Peyer's patch (tissue), 4 donors: Measurements from ENCODE around the gene TRAK1. TPM values are rescaled to one million over a fixed set of nuclear protein-coding genes. Genes with fewer than 3 reads are reported as not detected.

Experiments used
- DNase-seq, 3 donors: peaks; one replicate each; pipeline ENCODE4 v3.0.0-alpha.2; 2017 to 2019
- H3K27ac ChIP-seq, 4 donors: fragments of 200-600 bp; sonication (generic); one replicate each; pipeline ENCODE4 v1.5.1; 2016 to 2019
- H3K27me3 ChIP-seq, 2 donors: fragments of 200-600 bp; sonication (generic); one replicate each; pipeline ENCODE4 v1.5.1; 2019
- H3K36me3 ChIP-seq, 3 donors: fragments of 200-600 bp; sonication (generic); one replicate each; pipeline ENCODE4 v1.5.1; 2016 to 2019
- H3K4me1 ChIP-seq, 4 donors: fragments of 200-600 bp; sonication (generic); one replicate each; pipeline ENCODE4 v1.5.1; 2016 to 2019
- H3K4me3 ChIP-seq, 4 donors: fragments of 200-600 bp; sonication (generic); 1 replicate in 3 of 4; 2 replicates in 1 of 4; pipeline ENCODE4 v1.5.1; 2016 to 2019; ENCODE audit warnings: mild to moderate bottlenecking in 1 of 4
- H3K9me3 ChIP-seq, 4 donors: fragments of 200-600 bp; sonication (generic); one replicate each; pipeline ENCODE4 v1.5.1; 2016 to 2019; ENCODE audit warnings: mild to moderate bottlenecking in 1 of 4
- POLR2A ChIP-seq, 2 donors: fragments of 450-650 bp; IDR thresholded peaks; one replicate each; pipeline ENCODE4 v1.5.1; 2017; ENCODE audit warnings: antibody characterized with exemption in 2 of 2, mild to moderate bottlenecking in 2 of 2, moderate library complexity in 2 of 2
- total RNA-seq, 4 donors: library from RNA; depleted of rRNA; stranded (reverse); fragments of >200 nt; gene quantifications; one replicate each; pipeline ENCODE4 v1.1.0, GENCODE V29; 2016
- TF ChIP-seq, protein P1 (sequence below), 6 experiments: fragments of 450-650 bp in 4 of 6; fragments of 200-600 bp in 2 of 6; sonication (generic) in 1 of 6; IDR thresholded peaks; one replicate each; pipeline ENCODE4 v1.5.1; 2017 to 2019; ENCODE audit warnings: antibody characterized with exemption in 6 of 6, mild to moderate bottlenecking in 3 of 6, moderate library complexity in 1 of 6

TRAK1 gene
- total RNA-seq, 4 donors from 2014 or later, result 96.2 to 283 (median 125) TPM

- no peaks in the 10 kb centered on the region for H3K36me3 ChIP-seq
- peaks cover 0 to 5% (median 0%) of the 10 kb centered on the region in 4 donors for H3K4me1 ChIP-seq
- H3K9me3 ChIP-seq, result no peaks in the 10 kb centered on the region
- H3K4me3 ChIP-seq, result no peak overlapping the region
- TF ChIP-seq, protein P1, sequence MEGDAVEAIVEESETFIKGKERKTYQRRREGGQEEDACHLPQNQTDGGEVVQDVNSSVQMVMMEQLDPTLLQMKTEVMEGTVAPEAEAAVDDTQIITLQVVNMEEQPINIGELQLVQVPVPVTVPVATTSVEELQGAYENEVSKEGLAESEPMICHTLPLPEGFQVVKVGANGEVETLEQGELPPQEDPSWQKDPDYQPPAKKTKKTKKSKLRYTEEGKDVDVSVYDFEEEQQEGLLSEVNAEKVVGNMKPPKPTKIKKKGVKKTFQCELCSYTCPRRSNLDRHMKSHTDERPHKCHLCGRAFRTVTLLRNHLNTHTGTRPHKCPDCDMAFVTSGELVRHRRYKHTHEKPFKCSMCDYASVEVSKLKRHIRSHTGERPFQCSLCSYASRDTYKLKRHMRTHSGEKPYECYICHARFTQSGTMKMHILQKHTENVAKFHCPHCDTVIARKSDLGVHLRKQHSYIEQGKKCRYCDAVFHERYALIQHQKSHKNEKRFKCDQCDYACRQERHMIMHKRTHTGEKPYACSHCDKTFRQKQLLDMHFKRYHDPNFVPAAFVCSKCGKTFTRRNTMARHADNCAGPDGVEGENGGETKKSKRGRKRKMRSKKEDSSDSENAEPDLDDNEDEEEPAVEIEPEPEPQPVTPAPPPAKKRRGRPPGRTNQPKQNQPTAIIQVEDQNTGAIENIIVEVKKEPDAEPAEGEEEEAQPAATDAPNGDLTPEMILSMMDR (IDR thresholded peaks at IDR 0.05), result no peak
- TF ChIP-seq POLR2A (IDR thresholded peaks at IDR 0.05), result no peak
- no peak for DNase-seq
- no peaks in the 10 kb centered on the region for H3K27me3 ChIP-seq
- no peak overlapping the region for H3K27ac ChIP-seq
These were observed 53.1 kb downstream of the TRAK1 start for GRCh38 chr3:42144209-42144608.

GRCh38 chr3:42148086-42148848 lies 57.1 kb downstream of the TRAK1 start:
- no peak overlapping the region for H3K27ac ChIP-seq

GRCh38 chr3:42148982-42149432 lies 57.9 kb downstream of the TRAK1 start:
- Histone ChIP-seq H3K36me3 (no peaks in the 10 kb centered on the region), H3K27me3 (no peaks in the 10 kb centered on the region), H3K4me3 (no peak overlapping the region), H3K9me3 (no peaks in the 10 kb centered on the region), H3K27ac (no peak overlapping the region), H3K4me1 (peaks cover 0 to 12% (median 0%) of the 10 kb centered on the region in 4 donors)
- TF ChIP-seq POLR2A (IDR thresholded peaks at IDR 0.05), result no peak
- TF ChIP-seq, protein P1 (IDR thresholded peaks at IDR 0.05), result no peak
- no peak for DNase-seq

More at GRCh38 chr3:42148086-42148848, 57.1 kb downstream of the TRAK1 start:
- DNase-seq, result no peak
- Histone ChIP-seq H3K4me3 (no peak overlapping the region), H3K4me1 (peaks cover 0 to 12% (median 0%) of the 10 kb centered on the region in 4 donors), H3K36me3 (no peaks in the 10 kb centered on the region), H3K9me3 (no peaks in the 10 kb centered on the region), H3K27me3 (no peaks in the 10 kb centered on the region)
- TF ChIP-seq, protein P1 (IDR thresholded peaks at IDR 0.05), result no peak
- TF ChIP-seq POLR2A (IDR thresholded peaks at IDR 0.05), result no peak

- H3K4me3 ChIP-seq, result no peak overlapping the region
- no peaks in the 10 kb centered on the region for H3K27me3 ChIP-seq
- H3K27ac ChIP-seq, result peak overlapping the region in 1 of 4 donors; percentile 79
- no peaks in the 10 kb centered on the region for H3K36me3 ChIP-seq
- TF ChIP-seq POLR2A (IDR thresholded peaks at IDR 0.05), result no peak
- TF ChIP-seq, protein P1 (IDR thresholded peaks at IDR 0.05), result no peak
- no peaks in the 10 kb centered on the region for H3K9me3 ChIP-seq
- peaks cover 0 to 12% (median 0%) of the 10 kb centered on the region in 4 donors for H3K4me1 ChIP-seq
- DNase-seq, result no peak
These were observed 58.4 kb downstream of the TRAK1 start for GRCh38 chr3:42149532-42149931.

GRCh38 chr3:42149975-42150374 lies 58.8 kb downstream of the TRAK1 start:
- Histone ChIP-seq H3K27ac (peak overlapping the region in 3 of 4 donors; percentile 35 to 79 (median 61)), H3K36me3 (no peaks in the 10 kb centered on the region), H3K4me3 (no peak overlapping the region), H3K27me3 (no peaks in the 10 kb centered on the region), H3K4me1 (peaks cover 0 to 12% (median 0%) of the 10 kb centered on the region in 4 donors), H3K9me3 (no peaks in the 10 kb centered on the region)
- DNase-seq, result peak in 2 of 3 donors; percentile 85 to 92
- TF ChIP-seq, protein P1 (IDR thresholded peaks at IDR 0.05), result no peak
- TF ChIP-seq POLR2A (IDR thresholded peaks at IDR 0.05), result peak in 1 of 2 donors; percentile 32
